HCT116 (cell line): ENCODE data around the gene SERPING1. TPM values are rescaled to one million over a fixed set of nuclear protein-coding genes. Genes with fewer than 3 reads are reported as not detected.

ENCODE experiments used
- ATAC-seq: fragments of 200-7000 bp; cut with Tn5 transposase; 2 replicates; pipeline ENCODE4 v1.9.1; 2020; ENCODE audit warnings: mild to moderate bottlenecking, moderate library complexity
- BruUV-seq: library from RNA; stranded (reverse); fragments of 400-500 nt; replicated peaks from 2 replicates; lab custom pipeline; 2021; lab: Mats Ljungman, UMichigan
- CTCF ChIA-PET: fragments of 300-600 bp; sonication (Branson Sonifier 250); formaldehyde crosslinking; loops from one replicate; lab custom pipeline; 2021; ENCODE audit warnings: antibody characterized with exemption; lab: Charles Lee
- POLR2A ChIA-PET: fragments of 300-600, 350-600 bp; sonication (Branson Sonifier 250); formaldehyde crosslinking; loops from one replicate; lab custom pipeline; 2021; ENCODE audit warnings: antibody characterized with exemption; lab: Charles Lee
- RAD21 ChIA-PET, 2 experiments: fragments of 300-600 bp; sonication (Branson Sonifier 250); formaldehyde crosslinking; loops; one replicate each; lab custom pipeline; 2023; ENCODE audit warnings: low total read pairs in 2 of 2; ENCODE audit not compliant: uncharacterized antibody in 2 of 2, unreplicated experiment in 2 of 2, low non-redundant PET in 1 of 2; lab: Charles Lee
- DNase-seq: peaks from one replicate; pipeline ENCODE4 v3.0.0-alpha.2; 2010; ENCODE audit warnings: low read depth, low spot score
- H2AFZ ChIP-seq: fragments of 200-600 bp; shearing (Covaris generic), sonication (generic); 2 replicates; pipeline ENCODE4 v1.6.1; 2017; ENCODE audit warnings: low read depth, mixed run types, mixed read lengths, antibody characterized with exemption, low read length; ENCODE audit not compliant: poor library complexity, severe bottlenecking
- H3K27ac ChIP-seq: 2 replicates; pipeline ENCODE4 v1.5.1; 2012; ENCODE audit warnings: low read depth, low read length
- H3K27me3 ChIP-seq: fragments of 200-600 bp; sonication (generic); 2 replicates; pipeline ENCODE4 v1.6.1; 2016; ENCODE audit warnings: mixed run types, low read length, mixed read lengths; ENCODE audit not compliant: insufficient read depth
- H3K36me3 ChIP-seq, 2 experiments: fragments of 200-500 bp in 1 of 2; fragments of 200-600 bp in 1 of 2; sonication (Bioruptor generic) in 1 of 2; sonication (generic) in 1 of 2; 2 replicates each; pipeline versions ENCODE4 v1.5.1 to v1.6.1; 2014 to 2016; ENCODE audit warnings: low read length in 2 of 2, inconsistent platforms in 1 of 2, mixed read lengths in 1 of 2, mixed run types in 1 of 2; ENCODE audit not compliant: insufficient read depth in 2 of 2, control insufficient read depth in 1 of 2
- H3K4me1 ChIP-seq, 2 experiments: fragments of 200-600 bp in 1 of 2; sonication (generic) in 1 of 2; 2 replicates each; pipeline versions ENCODE4 v1.5.1 to v1.6.1; 2012 to 2017; ENCODE audit warnings: low read length in 2 of 2, inconsistent platforms in 1 of 2, mild to moderate bottlenecking in 1 of 2, mixed read lengths in 1 of 2, mixed run types in 1 of 2, moderate library complexity in 1 of 2; ENCODE audit not compliant: insufficient read depth in 2 of 2, control insufficient read depth in 1 of 2
- H3K4me2 ChIP-seq: fragments of 200-600 bp; sonication (generic); 2 replicates; pipeline ENCODE4 v1.6.1; 2017; ENCODE audit warnings: mixed run types, low read length, mixed read lengths
- H3K4me3 ChIP-seq, 2 experiments: fragments of 200-600 bp in 1 of 2; sonication (generic) in 1 of 2; replicated peaks in 1 of 2; 2 replicates each; pipeline ENCODE4 v1.5.1; 2011 to 2016; ENCODE audit warnings: low read length in 2 of 2, control low read depth in 1 of 2, low read depth in 1 of 2, mild to moderate bottlenecking in 1 of 2, mixed read lengths in 1 of 2, mixed run types in 1 of 2
- H3K79me2 ChIP-seq: fragments of 200-600 bp; sonication (generic); 2 replicates; pipeline ENCODE4 v1.6.1; 2017; ENCODE audit warnings: mild to moderate bottlenecking, mixed run types, low read length, moderate library complexity, mixed read lengths; ENCODE audit not compliant: insufficient read depth
- H3K9ac ChIP-seq: fragments of 200-600 bp; sonication (generic); 2 replicates; pipeline ENCODE4 v1.6.1; 2016; ENCODE audit warnings: low read length, mixed read lengths
- H3K9me2 ChIP-seq: fragments of 200-600 bp; sonication (generic), shearing (Covaris generic); 2 replicates; pipeline ENCODE4 v1.6.1; 2017; ENCODE audit warnings: mixed run types, mild to moderate bottlenecking, moderate library complexity; ENCODE audit not compliant: insufficient read depth
- H3K9me3 ChIP-seq, 2 experiments: fragments of 200-500 bp in 1 of 2; fragments of 200-600 bp in 1 of 2; sonication (Bioruptor generic) in 1 of 2; sonication (generic) in 1 of 2; 2 replicates each; pipeline ENCODE4 v1.6.1; 2014 to 2017; ENCODE audit warnings: low read length in 2 of 2, mixed read lengths in 2 of 2, inconsistent platforms in 1 of 2, low read depth in 1 of 2, mild to moderate bottlenecking in 1 of 2, mixed run types in 1 of 2, moderate library complexity in 1 of 2; ENCODE audit not compliant: control insufficient read depth in 1 of 2, insufficient read depth in 1 of 2
- H4K20me1 ChIP-seq: fragments of 200-600 bp; sonication (generic), shearing (Covaris generic); 2 replicates; pipeline ENCODE4 v1.6.1; 2017; ENCODE audit warnings: mixed run types, mild to moderate bottlenecking, moderate library complexity; ENCODE audit not compliant: insufficient read depth
- CBX3 ChIP-seq: IDR thresholded peaks from 2 replicates; pipeline ENCODE4 v1.6.1; 2012; ENCODE audit warnings: low read depth
- CEBPB ChIP-seq: IDR thresholded peaks from 2 replicates; pipeline ENCODE4 v1.6.1; 2012; ENCODE audit warnings: low read depth
- POLR2A ChIP-seq: IDR thresholded peaks from 2 replicates; pipeline ENCODE4 v1.7.0; 2011; ENCODE audit warnings: borderline replicate concordance; ENCODE audit not compliant: insufficient read depth, insufficient read length; ENCODE audit errors: extremely low read depth
- POLR2AphosphoS5 ChIP-seq: IDR thresholded peaks from 2 replicates; pipeline ENCODE4 v1.6.1; 2011; ENCODE audit warnings: mild to moderate bottlenecking, low read depth, low read length, moderate library complexity
- RAD21 ChIP-seq: IDR thresholded peaks from 2 replicates; pipeline ENCODE4 v1.6.1; 2012; ENCODE audit warnings: low read depth, mild to moderate bottlenecking
- SIN3A ChIP-seq: IDR thresholded peaks from 2 replicates; pipeline ENCODE4 v1.6.1; 2012; ENCODE audit warnings: low read depth
- SP1 ChIP-seq: IDR thresholded peaks from 2 replicates; pipeline ENCODE4 v1.6.1; 2012; ENCODE audit warnings: low read depth
- SRF ChIP-seq: IDR thresholded peaks from 2 replicates; pipeline ENCODE4 v1.6.1; 2012; ENCODE audit warnings: low read depth
- YY1 ChIP-seq: IDR thresholded peaks from 2 replicates; pipeline ENCODE4 v1.6.1; 2011; ENCODE audit warnings: low read length, low read depth, moderate library complexity, mild to moderate bottlenecking; ENCODE audit not compliant: insufficient replicate concordance; ENCODE audit errors: extremely low read depth
- ZNF274 ChIP-seq: fragments of 200-500 bp; sonication (Bioruptor generic); IDR thresholded peaks from 2 replicates; pipeline ENCODE4 v1.6.1; 2014; ENCODE audit warnings: mild to moderate bottlenecking, low read depth, low read length, inconsistent platforms
- intact Hi-C: fragments of 100-400 bp; cut with micrococcal nuclease; formaldehyde crosslinking; loops from 2 replicates; pipeline ENCODE4 v1.10.0; 2022
- total RNA-seq: library from RNA; stranded (reverse); gene quantifications from one replicate; pipeline ENCODE4 v1.2.1, GENCODE V29; 2021; ENCODE audit not compliant: unreplicated experiment
- TF ChIP-seq, protein P1 (sequence below): IDR thresholded peaks from 2 replicates; pipeline ENCODE4 v1.6.1; 2011; ENCODE audit warnings: mild to moderate bottlenecking, low read length, moderate library complexity; ENCODE audit not compliant: insufficient replicate concordance; ENCODE audit errors: extremely low read depth
- TF ChIP-seq, protein P2 (sequence below): IDR thresholded peaks from 2 replicates; pipeline ENCODE4 v1.6.1; 2012
- TF ChIP-seq, protein P3 (sequence below): IDR thresholded peaks from 2 replicates; pipeline ENCODE4 v1.6.1; 2012; ENCODE audit warnings: low read depth
- TF ChIP-seq, protein P4 (sequence below): IDR thresholded peaks from 2 replicates; pipeline ENCODE4 v1.6.1; 2012

The SERPING1 gene
- total RNA-seq, 1 experiment from 2014 or later = 3.4 TPM

DNA sequence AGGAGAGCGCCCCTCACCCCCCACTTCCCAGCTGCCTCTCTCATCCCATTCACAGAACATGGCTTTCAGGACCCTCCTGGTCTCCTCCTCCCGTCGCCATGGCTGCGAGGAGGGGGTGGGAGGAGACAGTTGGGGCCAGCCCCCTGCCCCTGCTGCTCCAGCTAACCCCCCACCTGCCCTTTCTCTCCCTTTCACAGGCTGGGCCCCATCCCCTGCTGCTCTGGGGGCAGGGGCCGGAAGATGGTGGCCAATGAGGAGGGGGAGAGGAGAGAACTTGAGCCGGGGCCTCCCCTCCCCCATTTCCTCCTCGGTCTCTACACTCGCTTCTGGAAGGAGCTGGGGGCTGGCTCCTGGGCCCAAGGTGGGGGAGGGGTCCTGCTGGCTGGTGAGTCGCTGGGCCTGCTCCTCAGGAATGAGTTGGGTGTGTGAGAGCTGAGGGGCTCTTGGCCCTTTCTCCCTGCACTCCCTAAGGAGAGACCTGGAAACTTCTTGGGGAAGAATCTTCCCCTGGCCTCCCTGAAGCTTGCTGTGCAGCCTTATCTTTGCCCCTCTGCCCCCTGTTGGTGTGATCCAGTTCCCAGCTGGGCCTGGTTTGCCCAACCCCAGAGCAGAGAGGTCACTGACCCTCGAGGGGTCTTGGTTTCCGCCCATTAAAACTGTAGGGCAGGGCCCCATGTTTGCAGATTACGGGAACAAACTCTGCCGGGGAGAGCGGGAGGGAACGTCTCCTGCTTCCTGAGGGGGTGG, 42.0 kb downstream of the SERPING1 start:
- Histone ChIP-seq H3K9me3 (no peaks in the 10 kb centered on the region), H3K9me2 (no peaks in the 10 kb centered on the region), H3K9ac (peak overlapping the region; percentile 85; the same call in 1 of the 2 replicates), H3K79me2 (peaks cover 10% of the 10 kb centered on the region), H4K20me1 (no peaks in the 10 kb centered on the region), H3K4me3 (peak overlapping the region; percentile 75 to 78), H3K4me1 (peaks cover 6 to 26% of the 10 kb centered on the region in 2 experiments; a peak in 3 of 4 replicates), H2AFZ (no peak overlapping the region), H3K27ac (peak overlapping the region; percentile 65; the same call in 1 of the 2 replicates), H3K36me3 (no peaks in the 10 kb centered on the region), H3K4me2 (peak overlapping the region; percentile 73), H3K27me3 (no peaks in the 10 kb centered on the region; the same call in 1 of the 2 replicates)
- TF ChIP-seq SP1 (no peak), SRF (no peak), SIN3A (no peak), POLR2AphosphoS5 (no peak), ZNF274 (no peak), POLR2A (no peak), CBX3 (no peak), YY1 (no peak), CEBPB (no peak), RAD21 (no peak)
- TF ChIP-seq, protein P1, sequence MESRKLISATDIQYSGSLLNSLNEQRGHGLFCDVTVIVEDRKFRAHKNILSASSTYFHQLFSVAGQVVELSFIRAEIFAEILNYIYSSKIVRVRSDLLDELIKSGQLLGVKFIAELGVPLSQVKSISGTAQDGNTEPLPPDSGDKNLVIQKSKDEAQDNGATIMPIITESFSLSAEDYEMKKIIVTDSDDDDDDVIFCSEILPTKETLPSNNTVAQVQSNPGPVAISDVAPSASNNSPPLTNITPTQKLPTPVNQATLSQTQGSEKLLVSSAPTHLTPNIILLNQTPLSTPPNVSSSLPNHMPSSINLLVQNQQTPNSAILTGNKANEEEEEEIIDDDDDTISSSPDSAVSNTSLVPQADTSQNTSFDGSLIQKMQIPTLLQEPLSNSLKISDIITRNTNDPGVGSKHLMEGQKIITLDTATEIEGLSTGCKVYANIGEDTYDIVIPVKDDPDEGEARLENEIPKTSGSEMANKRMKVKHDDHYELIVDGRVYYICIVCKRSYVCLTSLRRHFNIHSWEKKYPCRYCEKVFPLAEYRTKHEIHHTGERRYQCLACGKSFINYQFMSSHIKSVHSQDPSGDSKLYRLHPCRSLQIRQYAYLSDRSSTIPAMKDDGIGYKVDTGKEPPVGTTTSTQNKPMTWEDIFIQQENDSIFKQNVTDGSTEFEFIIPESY = no peak
- TF ChIP-seq, protein P2, sequence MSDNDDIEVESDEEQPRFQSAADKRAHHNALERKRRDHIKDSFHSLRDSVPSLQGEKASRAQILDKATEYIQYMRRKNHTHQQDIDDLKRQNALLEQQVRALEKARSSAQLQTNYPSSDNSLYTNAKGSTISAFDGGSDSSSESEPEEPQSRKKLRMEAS = no peak
- TF ChIP-seq, protein P3, sequence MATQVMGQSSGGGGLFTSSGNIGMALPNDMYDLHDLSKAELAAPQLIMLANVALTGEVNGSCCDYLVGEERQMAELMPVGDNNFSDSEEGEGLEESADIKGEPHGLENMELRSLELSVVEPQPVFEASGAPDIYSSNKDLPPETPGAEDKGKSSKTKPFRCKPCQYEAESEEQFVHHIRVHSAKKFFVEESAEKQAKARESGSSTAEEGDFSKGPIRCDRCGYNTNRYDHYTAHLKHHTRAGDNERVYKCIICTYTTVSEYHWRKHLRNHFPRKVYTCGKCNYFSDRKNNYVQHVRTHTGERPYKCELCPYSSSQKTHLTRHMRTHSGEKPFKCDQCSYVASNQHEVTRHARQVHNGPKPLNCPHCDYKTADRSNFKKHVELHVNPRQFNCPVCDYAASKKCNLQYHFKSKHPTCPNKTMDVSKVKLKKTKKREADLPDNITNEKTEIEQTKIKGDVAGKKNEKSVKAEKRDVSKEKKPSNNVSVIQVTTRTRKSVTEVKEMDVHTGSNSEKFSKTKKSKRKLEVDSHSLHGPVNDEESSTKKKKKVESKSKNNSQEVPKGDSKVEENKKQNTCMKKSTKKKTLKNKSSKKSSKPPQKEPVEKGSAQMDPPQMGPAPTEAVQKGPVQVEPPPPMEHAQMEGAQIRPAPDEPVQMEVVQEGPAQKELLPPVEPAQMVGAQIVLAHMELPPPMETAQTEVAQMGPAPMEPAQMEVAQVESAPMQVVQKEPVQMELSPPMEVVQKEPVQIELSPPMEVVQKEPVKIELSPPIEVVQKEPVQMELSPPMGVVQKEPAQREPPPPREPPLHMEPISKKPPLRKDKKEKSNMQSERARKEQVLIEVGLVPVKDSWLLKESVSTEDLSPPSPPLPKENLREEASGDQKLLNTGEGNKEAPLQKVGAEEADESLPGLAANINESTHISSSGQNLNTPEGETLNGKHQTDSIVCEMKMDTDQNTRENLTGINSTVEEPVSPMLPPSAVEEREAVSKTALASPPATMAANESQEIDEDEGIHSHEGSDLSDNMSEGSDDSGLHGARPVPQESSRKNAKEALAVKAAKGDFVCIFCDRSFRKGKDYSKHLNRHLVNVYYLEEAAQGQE = no peak
- TF ChIP-seq, protein P4, sequence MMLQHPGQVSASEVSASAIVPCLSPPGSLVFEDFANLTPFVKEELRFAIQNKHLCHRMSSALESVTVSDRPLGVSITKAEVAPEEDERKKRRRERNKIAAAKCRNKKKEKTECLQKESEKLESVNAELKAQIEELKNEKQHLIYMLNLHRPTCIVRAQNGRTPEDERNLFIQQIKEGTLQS = no peak
- intact Hi-C loops = loop anchor here (10.0 kb wide), 1 partner anchor 795 kb away; no protein-coding TSS in a partner anchor
- CTCF ChIA-PET = interaction anchor here (0.7 to 4.4 kb wide), 7 partner anchors 13 to 294 kb away, joined by 3 to 40 read pairs (median 14); partner anchors contain the start of gene UBE2L6
- POLR2A ChIA-PET = no interaction called here
- no peak for ATAC-seq
- no TSS peak for BruUV-seq
- DNase-seq = no peak
- RAD21 ChIA-PET = interaction anchor here in 1 of 2 experiments (1.6 kb wide), 1 partner anchor 294 kb away, joined by 5 read pairs; no protein-coding TSS in a partner anchor
